ENCODE data around the gene MFAP2. TPM values are rescaled to one million over a fixed set of nuclear protein-coding genes. Genes with fewer than 3 reads are reported as not detected.
"Not testable (repeated sequence)": the region's sequence is repeated elsewhere in the genome, so short reads cannot be mapped to it uniquely, and the experiment has no call there.

MFAP2 gene
- total RNA-seq, 2 donors from 2014 or later, result 24.0 to 62.2 TPM

DNA sequence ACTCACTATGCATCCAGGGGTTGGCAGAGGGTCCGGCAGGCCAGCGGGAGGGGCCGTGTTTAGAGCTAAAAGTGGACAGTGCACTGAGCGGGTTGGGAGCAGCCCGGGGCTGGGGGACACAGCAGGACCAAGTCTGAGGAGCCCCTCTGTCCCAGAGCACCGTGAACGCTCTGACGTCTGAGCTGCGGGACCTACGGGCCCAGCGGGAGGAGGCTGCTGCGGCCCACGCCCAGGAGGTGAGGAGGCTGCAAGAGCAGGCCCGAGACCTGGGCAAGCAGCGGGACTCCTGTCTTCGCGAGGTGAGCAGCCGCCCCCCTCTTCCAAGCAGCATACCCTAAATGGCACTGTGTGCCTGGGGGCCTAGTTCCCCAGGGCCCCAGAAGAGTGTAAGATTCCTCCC is 25.8 kb downstream of the MFAP2 start:
- H3K9me3 ChIP-seq, result no peaks in the 10 kb centered on the region

DNA sequence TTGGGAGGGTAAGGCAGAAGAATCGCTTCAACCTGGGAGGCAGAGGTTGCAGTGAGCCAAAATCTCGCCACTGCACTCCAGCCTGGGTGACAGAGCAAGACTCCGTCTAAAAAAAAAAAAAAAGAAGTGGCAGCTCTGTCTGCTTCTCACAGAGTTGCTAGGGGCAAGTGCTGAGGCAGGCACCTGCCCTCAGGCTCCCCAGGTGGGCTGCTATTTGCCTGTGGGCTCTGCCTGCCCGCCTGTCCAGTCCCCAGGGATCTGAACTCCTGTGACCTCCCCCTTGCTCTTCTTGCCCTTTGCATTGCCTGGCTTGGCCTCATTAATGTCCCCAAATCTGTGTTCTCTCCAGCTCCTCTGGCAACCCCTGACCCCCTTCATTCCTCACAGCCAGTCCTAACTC is 28.0 kb downstream of the MFAP2 start:
- ATAC-seq (ENCODE audit: insufficient number of reproducible peaks, low FRiP score, low read depth); H3K4me1 ChIP-seq (ENCODE audit: control insufficient read depth in 1 of 2, low read depth in 2 of 2); H3K9me3 ChIP-seq; DNase-seq (ENCODE audit: low spot score); H3K27me3 ChIP-seq (replicated peaks; ENCODE audit: insufficient read depth); H3K27ac ChIP-seq; H3K4me3 ChIP-seq: not testable (repeated sequence)
- peaks cover 15% of the 10 kb centered on the region for H3K36me3 ChIP-seq

More for the DNA sequence above, 25.8 kb downstream of the MFAP2 start:
- Histone ChIP-seq H3K4me1 (ENCODE audit: control insufficient read depth in 1 of 2, low read depth in 2 of 2) (no peaks in the 10 kb centered on the region), H3K27me3 (replicated peaks; ENCODE audit: insufficient read depth) (no peaks in the 10 kb centered on the region), H3K4me3 (no peak overlapping the region), H3K27ac (no peak overlapping the region), H3K36me3 (peaks cover 15% of the 10 kb centered on the region)
- ATAC-seq (ENCODE audit: insufficient number of reproducible peaks, low FRiP score, low read depth), result no peak
- DNase-seq (ENCODE audit: low spot score), result no peak
- TF ChIP-seq, protein P1, sequence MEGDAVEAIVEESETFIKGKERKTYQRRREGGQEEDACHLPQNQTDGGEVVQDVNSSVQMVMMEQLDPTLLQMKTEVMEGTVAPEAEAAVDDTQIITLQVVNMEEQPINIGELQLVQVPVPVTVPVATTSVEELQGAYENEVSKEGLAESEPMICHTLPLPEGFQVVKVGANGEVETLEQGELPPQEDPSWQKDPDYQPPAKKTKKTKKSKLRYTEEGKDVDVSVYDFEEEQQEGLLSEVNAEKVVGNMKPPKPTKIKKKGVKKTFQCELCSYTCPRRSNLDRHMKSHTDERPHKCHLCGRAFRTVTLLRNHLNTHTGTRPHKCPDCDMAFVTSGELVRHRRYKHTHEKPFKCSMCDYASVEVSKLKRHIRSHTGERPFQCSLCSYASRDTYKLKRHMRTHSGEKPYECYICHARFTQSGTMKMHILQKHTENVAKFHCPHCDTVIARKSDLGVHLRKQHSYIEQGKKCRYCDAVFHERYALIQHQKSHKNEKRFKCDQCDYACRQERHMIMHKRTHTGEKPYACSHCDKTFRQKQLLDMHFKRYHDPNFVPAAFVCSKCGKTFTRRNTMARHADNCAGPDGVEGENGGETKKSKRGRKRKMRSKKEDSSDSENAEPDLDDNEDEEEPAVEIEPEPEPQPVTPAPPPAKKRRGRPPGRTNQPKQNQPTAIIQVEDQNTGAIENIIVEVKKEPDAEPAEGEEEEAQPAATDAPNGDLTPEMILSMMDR (IDR thresholded peaks at IDR 0.05), result no peak

DNA sequence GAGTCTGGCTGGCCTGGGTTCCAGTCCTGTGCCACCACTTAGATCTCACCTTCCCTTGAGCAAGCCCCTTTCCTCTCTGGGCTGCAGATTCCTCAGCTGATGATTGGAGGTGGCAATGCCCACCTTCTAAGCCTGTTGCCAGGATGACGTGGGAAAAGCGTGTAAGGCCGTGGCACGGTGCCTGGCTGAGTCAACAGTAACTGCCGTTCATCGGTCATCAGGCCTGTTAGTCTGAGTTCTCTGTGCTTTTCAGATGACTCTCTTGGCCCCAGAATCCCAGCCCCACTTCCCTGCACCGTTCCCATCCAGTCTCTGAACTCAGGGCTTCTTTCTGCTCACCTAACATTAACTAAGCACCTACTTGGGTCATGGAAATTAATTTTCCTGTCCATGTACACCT is 31.4 kb downstream of the MFAP2 start:
- H3K4me3 ChIP-seq; H3K27ac ChIP-seq; H3K9me3 ChIP-seq; H3K27me3 ChIP-seq (replicated peaks; ENCODE audit: insufficient read depth); DNase-seq (ENCODE audit: low spot score); ATAC-seq (ENCODE audit: insufficient number of reproducible peaks, low FRiP score, low read depth); H3K4me1 ChIP-seq (ENCODE audit: control insufficient read depth in 1 of 2, low read depth in 2 of 2): not testable (repeated sequence)
- peaks cover 11% of the 10 kb centered on the region for H3K36me3 ChIP-seq

DNA sequence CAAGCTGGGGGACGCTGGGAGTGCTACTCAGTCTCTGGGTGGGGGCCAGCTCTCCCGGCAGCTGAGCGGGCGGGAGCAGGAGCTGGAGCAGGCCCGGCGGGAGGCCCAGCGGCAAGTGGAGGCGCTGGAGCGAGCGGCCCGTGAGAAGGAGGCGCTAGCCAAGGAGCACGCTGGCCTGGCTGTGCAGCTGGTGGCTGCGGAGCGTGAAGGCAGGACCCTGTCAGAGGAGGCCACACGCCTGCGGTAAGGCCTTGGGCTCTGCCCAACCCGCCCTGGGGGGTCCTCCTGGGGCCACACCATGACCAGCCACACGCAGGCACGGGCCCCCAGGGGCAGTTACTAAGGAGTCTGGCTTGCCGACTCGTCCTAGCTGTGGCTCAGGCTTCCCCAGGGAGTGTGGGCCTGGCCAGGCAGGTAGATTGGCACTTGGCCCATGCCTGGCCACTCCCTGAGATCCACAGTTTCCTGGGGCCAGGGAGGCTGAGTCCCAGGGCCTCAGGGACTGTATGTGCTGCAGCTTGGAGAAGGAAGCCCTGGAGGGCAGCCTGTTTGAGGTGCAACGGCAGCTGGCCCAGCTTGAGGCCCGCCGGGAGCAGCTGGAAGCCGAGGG is 32.0 kb downstream of the MFAP2 start:
- not testable (repeated sequence) for H3K9me3 ChIP-seq; DNase-seq (ENCODE audit: low spot score); H3K4me3 ChIP-seq; H3K27ac ChIP-seq; H3K4me1 ChIP-seq (ENCODE audit: control insufficient read depth in 1 of 2, low read depth in 2 of 2); ATAC-seq (ENCODE audit: insufficient number of reproducible peaks, low FRiP score, low read depth); H3K27me3 ChIP-seq (replicated peaks; ENCODE audit: insufficient read depth)
- peaks cover 11% of the 10 kb centered on the region for H3K36me3 ChIP-seq

- H3K36me3 ChIP-seq, result peaks cover 11% of the 10 kb centered on the region
- no peak for ATAC-seq (ENCODE audit: insufficient number of reproducible peaks, low FRiP score, low read depth)
Measured at GRCh38 chr1:16946646-16947045, 33.8 kb downstream of the MFAP2 start.

DNA sequence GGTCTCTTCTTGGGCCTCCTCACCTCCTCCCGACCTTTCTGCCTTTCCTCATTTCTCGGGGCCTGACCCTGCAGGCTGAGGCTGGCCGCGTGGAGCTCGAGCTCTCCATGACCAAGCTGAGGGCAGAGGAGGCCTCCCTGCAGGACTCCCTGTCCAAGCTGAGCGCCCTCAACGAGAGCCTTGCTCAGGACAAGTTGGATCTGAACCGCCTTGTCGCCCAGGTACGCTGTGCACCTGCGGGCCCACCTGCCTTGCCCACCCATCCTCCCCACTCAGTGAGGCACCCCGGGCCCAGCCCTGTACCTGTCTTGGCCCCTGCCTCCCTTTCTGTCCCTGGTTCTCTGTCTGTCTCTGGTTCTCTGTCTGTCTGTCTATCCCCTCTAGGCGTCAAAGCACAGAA is 34.2 kb downstream of the MFAP2 start:
- peaks cover 11% of the 10 kb centered on the region for H3K36me3 ChIP-seq
- not testable (repeated sequence) for H3K9me3 ChIP-seq; H3K4me3 ChIP-seq; H3K27me3 ChIP-seq (replicated peaks; ENCODE audit: insufficient read depth); H3K4me1 ChIP-seq (ENCODE audit: control insufficient read depth in 1 of 2, low read depth in 2 of 2); DNase-seq (ENCODE audit: low spot score); ATAC-seq (ENCODE audit: insufficient number of reproducible peaks, low FRiP score, low read depth); H3K27ac ChIP-seq

More at GRCh38 chr1:16946646-16947045, 33.8 kb downstream of the MFAP2 start:
- H3K4me3 ChIP-seq, result no peak overlapping the region
- TF ChIP-seq, protein P1 (IDR thresholded peaks at IDR 0.05), result no peak
- H3K4me1 ChIP-seq (ENCODE audit: control insufficient read depth in 1 of 2, low read depth in 2 of 2), result peaks cover 0 to 6% of the 10 kb centered on the region in 2 donors
- H3K9me3 ChIP-seq, result no peaks in the 10 kb centered on the region
- no peak for DNase-seq (ENCODE audit: low spot score)
- no peak overlapping the region for H3K27ac ChIP-seq
- no peaks in the 10 kb centered on the region for H3K27me3 ChIP-seq (replicated peaks; ENCODE audit: insufficient read depth)

GRCh38 chr1:16945512-16945911 is 34.9 kb downstream of the MFAP2 start:
- DNase-seq (ENCODE audit: low spot score); H3K27ac ChIP-seq; H3K9me3 ChIP-seq; ATAC-seq (ENCODE audit: insufficient number of reproducible peaks, low FRiP score, low read depth); H3K4me1 ChIP-seq (ENCODE audit: control insufficient read depth in 1 of 2, low read depth in 2 of 2); H3K4me3 ChIP-seq; H3K27me3 ChIP-seq (replicated peaks; ENCODE audit: insufficient read depth): not testable (repeated sequence)
- H3K36me3 ChIP-seq, result peaks cover 14% of the 10 kb centered on the region

GRCh38 chr1:16944038-16944437 is 36.4 kb downstream of the MFAP2 start:
- H3K27ac ChIP-seq, result no peak overlapping the region
- H3K4me1 ChIP-seq (ENCODE audit: control insufficient read depth in 1 of 2, low read depth in 2 of 2), result peaks cover 0 to 6% of the 10 kb centered on the region in 2 donors
- H3K4me3 ChIP-seq, result no peak overlapping the region
- H3K36me3 ChIP-seq, result peaks cover 16% of the 10 kb centered on the region
- no peaks in the 10 kb centered on the region for H3K9me3 ChIP-seq
- ATAC-seq (ENCODE audit: insufficient number of reproducible peaks, low FRiP score, low read depth) (no peak), DNase-seq (ENCODE audit: low spot score) (no peak)
- TF ChIP-seq, protein P1 (IDR thresholded peaks at IDR 0.05), result no peak
- H3K27me3 ChIP-seq (replicated peaks; ENCODE audit: insufficient read depth), result no peaks in the 10 kb centered on the region

DNA sequence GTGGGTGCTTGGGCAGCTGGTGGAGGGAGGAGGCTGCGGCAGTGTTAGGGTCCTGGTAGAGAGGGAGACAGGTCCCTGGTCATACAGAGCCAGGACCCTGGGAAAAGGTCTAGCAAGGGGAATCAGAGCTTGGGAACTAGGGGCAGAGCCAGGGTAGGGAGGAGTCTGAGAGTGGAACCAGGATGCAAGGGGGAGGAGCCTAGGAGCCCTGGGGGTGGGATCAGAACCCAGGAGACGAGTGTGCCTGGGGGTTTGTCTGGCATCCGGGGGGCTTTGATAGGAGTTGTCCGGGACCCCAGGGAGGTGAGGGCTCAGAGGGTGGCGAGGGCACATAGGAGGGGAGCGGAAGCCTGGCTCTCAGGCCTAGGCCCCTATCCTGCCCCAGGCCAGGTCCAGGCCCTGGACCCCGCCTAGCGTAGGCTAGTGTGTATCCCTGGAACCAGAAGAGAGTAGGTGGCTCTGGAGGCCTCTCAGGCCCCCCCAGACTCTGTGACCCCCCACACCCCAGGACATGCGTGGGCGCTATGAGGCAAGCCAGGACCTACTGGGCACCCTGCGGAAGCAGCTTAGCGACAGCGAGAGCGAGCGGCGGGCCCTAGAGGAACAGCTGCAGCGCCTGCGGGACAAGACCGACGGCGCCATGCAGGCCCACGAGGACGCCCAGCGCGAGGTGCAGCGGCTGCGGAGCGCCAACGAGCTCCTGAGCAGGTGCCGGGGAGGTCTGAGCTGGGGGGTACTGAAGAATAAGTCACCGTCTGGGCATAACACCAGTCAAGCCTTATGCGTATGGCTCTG is 40.8 kb downstream of the MFAP2 start:
- H3K4me1 ChIP-seq (ENCODE audit: control insufficient read depth in 1 of 2, low read depth in 2 of 2); H3K27ac ChIP-seq; DNase-seq (ENCODE audit: low spot score); H3K27me3 ChIP-seq (replicated peaks; ENCODE audit: insufficient read depth); H3K9me3 ChIP-seq; H3K4me3 ChIP-seq; ATAC-seq (ENCODE audit: insufficient number of reproducible peaks, low FRiP score, low read depth): not testable (repeated sequence)
- H3K36me3 ChIP-seq, result peaks cover 12% of the 10 kb centered on the region

Measured in thoracic aorta (tissue), 2 donors.